HG02943 (cell line): ENCODE measurements around the gene MRPL33.

Experiments
- ATAC-seq: cut with Tn5 transposase; IDR thresholded peaks from one replicate; pipeline ENCODE4 v1.9.1; 2021; ENCODE audit warnings: mild to moderate bottlenecking, low read depth, moderate library complexity; ENCODE audit not compliant: unreplicated experiment

MRPL33 gene

GRCh38 chr2:27773959-27774358 lies 2.4 kb downstream of the MRPL33 start:
- ATAC-seq = no peak

DNA sequence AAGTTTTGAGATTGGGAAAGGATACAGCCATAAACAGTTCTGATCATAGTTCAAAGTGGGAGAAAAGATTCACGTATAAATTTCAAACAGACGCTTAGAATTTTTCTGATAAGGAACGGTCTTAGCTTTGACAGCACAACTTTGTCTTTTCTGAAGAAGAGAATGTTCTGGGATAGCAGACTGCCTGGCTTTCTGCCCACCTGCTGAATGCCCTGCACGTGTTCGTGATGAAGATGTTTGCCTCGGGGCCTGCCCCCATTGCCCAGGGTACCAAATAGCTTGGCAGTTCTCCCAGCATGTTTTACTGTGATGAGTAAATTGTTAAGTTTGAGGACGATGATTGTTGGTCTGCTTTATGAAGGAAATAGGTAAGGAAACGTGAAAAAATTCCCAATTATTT lies 4.6 kb downstream of the MRPL33 start:
- ATAC-seq = no peak

DNA sequence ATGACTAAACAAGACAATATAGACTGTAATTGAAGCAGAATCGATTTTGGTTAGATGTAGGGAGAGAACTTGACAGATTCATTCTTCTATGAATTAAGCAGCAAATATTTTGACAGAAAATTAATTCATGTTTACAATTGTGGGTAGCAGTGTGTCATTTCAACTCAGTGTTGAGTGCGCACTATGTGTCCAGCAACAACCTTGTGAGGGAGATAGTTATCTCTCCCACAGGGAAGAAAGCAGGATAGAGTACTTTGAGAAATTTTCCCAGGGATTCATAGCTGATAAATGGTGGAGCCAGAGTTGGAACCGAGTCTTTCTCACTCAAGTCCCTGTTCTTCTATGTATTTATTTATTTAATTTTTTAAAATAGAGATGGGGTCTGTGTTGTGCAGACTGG lies 5.2 kb downstream of the MRPL33 start:
- no peak for ATAC-seq

- no peak for ATAC-seq
These were observed 8.0 kb downstream of the MRPL33 start for GRCh38 chr2:27779417-27780055.

DNA sequence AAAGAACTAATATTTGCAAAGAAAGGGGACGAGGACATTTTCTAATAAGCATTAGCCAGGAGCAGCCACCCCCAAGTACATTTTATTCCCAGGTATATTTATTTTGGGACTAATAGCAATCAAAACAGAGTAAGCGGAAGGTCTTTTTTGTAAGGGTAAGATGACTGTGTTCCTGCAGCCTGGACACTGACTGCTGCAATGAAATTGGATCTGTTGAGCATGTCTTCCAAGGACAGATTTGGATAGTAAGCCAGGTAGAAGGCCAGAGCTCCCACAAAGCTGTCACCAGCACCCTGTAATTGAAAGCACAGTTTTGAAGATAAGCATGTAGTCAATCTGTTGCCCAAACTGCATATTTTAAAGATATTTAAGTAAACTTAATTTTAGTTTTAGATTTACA lies 10.0 kb downstream of the MRPL33 start:
- no peak for ATAC-seq

GRCh38 chr2:27782701-27783100 lies 11.2 kb downstream of the MRPL33 start:
- no peak for ATAC-seq

DNA sequence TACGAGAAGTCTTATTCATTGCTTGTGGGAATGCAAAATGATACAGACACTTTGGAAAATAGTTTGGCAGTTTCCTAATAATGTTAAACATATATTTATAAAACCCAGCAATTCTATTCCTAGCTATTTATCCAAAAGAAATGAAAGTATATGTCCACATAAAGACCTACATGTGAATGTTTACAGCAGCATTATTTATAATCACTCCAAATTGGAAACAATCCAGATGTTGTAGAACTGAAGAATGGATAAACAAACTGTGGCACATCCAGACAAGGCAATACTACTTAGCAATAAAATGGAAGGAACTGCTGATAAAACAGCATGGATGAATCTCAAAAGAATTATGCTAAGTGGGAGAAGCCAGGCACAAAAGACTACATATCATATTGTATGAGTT lies 19.3 kb downstream of the MRPL33 start:
- ATAC-seq = no peak

DNA sequence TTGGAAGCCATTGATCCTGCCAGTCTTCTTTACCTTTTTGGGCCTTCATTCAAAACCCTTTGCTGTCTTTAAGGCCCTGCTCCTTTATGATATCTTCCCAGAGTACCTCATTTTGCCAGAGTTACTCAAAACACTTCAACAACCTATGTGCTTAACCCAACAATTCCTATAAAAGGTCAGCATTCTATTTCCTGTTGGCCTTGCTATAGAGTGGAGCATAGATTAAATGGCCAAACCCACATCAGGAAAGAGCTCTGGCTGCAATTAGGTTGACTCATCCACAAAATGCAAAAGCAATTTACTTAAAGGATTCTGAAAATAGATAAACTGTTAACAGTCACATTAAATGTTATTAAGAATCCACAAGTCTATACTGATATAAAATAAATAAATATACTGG lies 21.2 kb downstream of the MRPL33 start:
- no peak for ATAC-seq

DNA sequence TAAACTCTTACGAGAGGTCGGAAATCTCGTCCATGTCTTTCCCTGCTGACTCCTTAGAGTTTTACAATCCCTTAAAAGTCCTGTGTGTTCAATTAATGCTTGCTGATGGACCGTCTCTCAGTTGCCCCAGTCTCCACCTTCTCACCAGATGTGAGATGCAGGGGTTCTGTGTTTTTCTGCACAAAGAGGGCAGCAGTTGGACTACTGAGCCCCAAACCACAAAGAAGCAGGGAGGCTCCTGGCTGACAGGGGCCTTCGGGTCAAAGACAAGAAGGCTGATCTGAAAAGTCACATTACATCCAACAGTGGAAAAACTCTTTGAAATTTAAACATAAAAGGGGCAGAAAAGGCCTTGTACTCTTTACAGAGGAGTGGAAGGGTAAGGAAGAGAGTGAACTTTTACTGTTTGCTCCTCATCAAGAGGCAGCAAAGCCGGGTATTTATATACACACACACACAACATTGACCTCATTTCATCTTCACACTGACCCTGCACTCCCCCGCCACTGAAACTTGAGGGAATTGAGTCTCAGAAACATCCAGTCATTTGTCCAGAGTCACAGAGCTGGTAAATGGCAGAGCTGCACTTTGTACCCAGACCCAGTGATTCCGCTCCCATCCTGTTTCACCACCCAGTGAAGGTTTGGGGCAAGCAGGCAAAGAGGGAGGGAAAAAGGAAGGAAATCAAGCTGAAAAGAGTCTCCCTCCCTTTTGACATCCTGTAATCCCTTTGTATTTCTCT lies 23.7 kb downstream of the MRPL33 start:
- ATAC-seq = no peak

DNA sequence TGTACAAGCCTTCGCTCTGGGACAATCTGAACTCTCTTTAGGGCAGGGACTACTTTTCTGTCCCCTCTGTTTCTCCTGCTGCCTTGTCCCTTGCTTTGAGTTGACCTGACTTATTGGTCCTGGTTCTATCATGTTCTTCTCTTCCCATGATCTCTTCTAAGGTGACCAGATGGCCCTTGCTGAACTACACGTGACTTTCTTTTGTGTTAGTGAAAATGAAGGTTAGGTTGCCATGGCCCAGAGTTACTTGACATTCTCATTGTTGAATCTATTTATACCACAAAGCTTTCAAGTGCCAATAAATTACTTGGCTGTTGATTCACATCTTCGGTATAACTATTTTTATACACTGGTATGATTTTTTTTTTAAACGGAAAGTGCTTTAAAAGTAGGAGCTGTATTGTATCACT lies 24.4 kb downstream of the MRPL33 start:
- ATAC-seq = no peak

- no peak for ATAC-seq
These were observed 25.6 kb downstream of the MRPL33 start for GRCh38 chr2:27796791-27797765.

DNA sequence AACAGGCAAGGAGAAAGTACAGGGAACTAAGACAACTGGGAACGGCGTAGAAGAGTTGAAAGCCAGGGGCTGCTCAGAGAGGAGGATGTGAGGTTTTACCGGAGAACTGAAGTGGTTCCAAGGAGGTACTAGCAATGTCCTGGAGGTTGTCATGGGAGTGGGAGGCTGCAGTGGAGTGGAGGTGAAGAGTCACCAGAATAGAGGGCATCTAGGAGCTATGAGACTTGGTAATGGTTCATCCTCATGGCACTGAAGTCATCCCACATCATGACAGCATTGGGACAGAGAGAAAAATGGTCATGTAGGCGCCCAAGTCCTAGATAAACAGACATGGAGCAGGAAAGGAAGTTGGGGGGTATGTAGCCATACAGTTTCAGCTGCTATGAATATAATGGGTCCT lies 26.3 kb downstream of the MRPL33 start:
- ATAC-seq = no peak

GRCh38 chr2:27798486-27798885 lies 27.0 kb downstream of the MRPL33 start:
- no peak for ATAC-seq

GRCh38 chr2:27798948-27799645 lies 27.6 kb downstream of the MRPL33 start:
- ATAC-seq = no peak

GRCh38 chr2:27799646-27800010 lies 28.1 kb downstream of the MRPL33 start:
- ATAC-seq = no peak

- no peak for ATAC-seq
These were observed 29.3 kb downstream of the MRPL33 start for GRCh38 chr2:27800856-27801255.

- ATAC-seq = no peak
These were observed 31.0 kb downstream of the MRPL33 start for GRCh38 chr2:27802547-27802946.

GRCh38 chr2:27803046-27803445 lies 31.5 kb downstream of the MRPL33 start:
- ATAC-seq = no peak

- ATAC-seq = no peak
These were observed 32.6 kb downstream of the MRPL33 start for GRCh38 chr2:27804146-27804545.

DNA sequence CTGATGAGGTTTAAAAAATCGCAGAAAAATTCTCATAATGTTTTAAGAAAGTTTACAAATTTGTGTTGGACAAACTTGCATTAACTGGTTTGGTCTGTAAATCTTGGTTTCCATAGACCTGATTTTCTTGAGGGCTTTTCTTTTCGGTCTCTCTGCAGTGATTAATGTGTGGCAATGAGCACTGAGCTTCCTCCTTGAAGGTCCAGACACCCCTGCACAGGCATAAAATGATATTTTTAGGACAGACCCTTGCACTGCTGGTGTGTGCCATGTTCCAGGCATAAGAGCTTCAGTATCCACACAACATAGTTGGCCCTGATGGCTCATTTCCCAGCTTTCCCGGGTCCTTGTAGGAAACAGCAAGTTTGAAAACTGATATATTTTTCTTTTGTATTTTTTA lies 33.7 kb downstream of the MRPL33 start:
- no peak for ATAC-seq
